ENCODE data around the gene TARS1.

GRCh38 chr5:33507426-33507825 is 66.7 kb downstream of the TARS1 start:
- TF ChIP-seq, protein P1, sequence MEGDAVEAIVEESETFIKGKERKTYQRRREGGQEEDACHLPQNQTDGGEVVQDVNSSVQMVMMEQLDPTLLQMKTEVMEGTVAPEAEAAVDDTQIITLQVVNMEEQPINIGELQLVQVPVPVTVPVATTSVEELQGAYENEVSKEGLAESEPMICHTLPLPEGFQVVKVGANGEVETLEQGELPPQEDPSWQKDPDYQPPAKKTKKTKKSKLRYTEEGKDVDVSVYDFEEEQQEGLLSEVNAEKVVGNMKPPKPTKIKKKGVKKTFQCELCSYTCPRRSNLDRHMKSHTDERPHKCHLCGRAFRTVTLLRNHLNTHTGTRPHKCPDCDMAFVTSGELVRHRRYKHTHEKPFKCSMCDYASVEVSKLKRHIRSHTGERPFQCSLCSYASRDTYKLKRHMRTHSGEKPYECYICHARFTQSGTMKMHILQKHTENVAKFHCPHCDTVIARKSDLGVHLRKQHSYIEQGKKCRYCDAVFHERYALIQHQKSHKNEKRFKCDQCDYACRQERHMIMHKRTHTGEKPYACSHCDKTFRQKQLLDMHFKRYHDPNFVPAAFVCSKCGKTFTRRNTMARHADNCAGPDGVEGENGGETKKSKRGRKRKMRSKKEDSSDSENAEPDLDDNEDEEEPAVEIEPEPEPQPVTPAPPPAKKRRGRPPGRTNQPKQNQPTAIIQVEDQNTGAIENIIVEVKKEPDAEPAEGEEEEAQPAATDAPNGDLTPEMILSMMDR (IDR thresholded peaks at IDR 0.05), result no peak
- TF ChIP-seq EP300 (IDR thresholded peaks at IDR 0.05) (no peak), POLR2A (IDR thresholded peaks at IDR 0.05) (no peak)

Measured in tibial nerve (tissue), 4 donors.